Mesendoderm (in vitro differentiated cells): Measurements from ENCODE around the gene HINFP.

Experiments used
- DNase-seq: peaks from one replicate; pipeline ENCODE4 v3.0.0; 2013
- H2AK5ac ChIP-seq: 2 replicates; pipeline ENCODE4 v1.6.1; 2013; ENCODE audit warnings: low read length, inconsistent platforms
- H2BK120ac ChIP-seq: 2 replicates; pipeline ENCODE4 v1.6.1; 2013; ENCODE audit warnings: low read depth, mild to moderate bottlenecking, low read length, moderate library complexity, mixed read lengths
- H2BK15ac ChIP-seq: replicated peaks from 2 replicates; pipeline ENCODE4 v1.6.1; 2013; ENCODE audit warnings: low read depth, mild to moderate bottlenecking, moderate library complexity
- H2BK5ac ChIP-seq: 2 replicates; pipeline ENCODE4 v1.6.1; 2013; ENCODE audit warnings: low read length, inconsistent platforms
- H3K18ac ChIP-seq: 2 replicates; pipeline ENCODE4 v1.6.1; 2013; ENCODE audit warnings: mild to moderate bottlenecking, low read length, mixed read lengths
- H3K23ac ChIP-seq: one replicate; pipeline ENCODE4 v1.6.1; 2013; ENCODE audit warnings: low read length
- H3K27ac ChIP-seq: 2 replicates; pipeline ENCODE4 v1.5.1; 2013; ENCODE audit warnings: low read depth, mild to moderate bottlenecking, inconsistent platforms, low read length, moderate library complexity
- H3K27me3 ChIP-seq: 2 replicates; pipeline ENCODE4 v1.6.1; 2013; ENCODE audit warnings: low read length, control low read depth, mild to moderate bottlenecking, inconsistent platforms; ENCODE audit not compliant: insufficient read depth, poor library complexity
- H3K36me3 ChIP-seq: 2 replicates; pipeline ENCODE4 v1.6.1; 2013; ENCODE audit warnings: low read length, inconsistent platforms; ENCODE audit not compliant: control insufficient read depth, insufficient read depth
- H3K4ac ChIP-seq: one replicate; pipeline ENCODE4 v1.6.1; 2013; ENCODE audit warnings: low read depth, mild to moderate bottlenecking, low read length, moderate library complexity
- H3K4me1 ChIP-seq: 2 replicates; pipeline ENCODE4 v1.6.1; 2013; ENCODE audit warnings: low read depth, low read length, inconsistent platforms; ENCODE audit not compliant: control insufficient read depth
- H3K4me2 ChIP-seq: 2 replicates; pipeline ENCODE4 v1.6.1; 2013; ENCODE audit warnings: low read length
- H3K4me3 ChIP-seq: 2 replicates; pipeline ENCODE4 v1.5.1; 2013; ENCODE audit warnings: mild to moderate bottlenecking, low read length
- H3K56ac ChIP-seq: one replicate; pipeline ENCODE4 v1.6.1; 2013; ENCODE audit warnings: low read length
- H3K79me1 ChIP-seq: 2 replicates; pipeline ENCODE4 v1.6.1; 2013; ENCODE audit warnings: low read length, inconsistent platforms
- H3K79me2 ChIP-seq: 2 replicates; pipeline ENCODE4 v1.6.1; 2013; ENCODE audit warnings: mild to moderate bottlenecking, low read length; ENCODE audit not compliant: control insufficient read depth, insufficient read depth
- H3K9ac ChIP-seq: 2 replicates; pipeline ENCODE4 v1.6.1; 2013; ENCODE audit warnings: low read length, inconsistent platforms
- H4K5ac ChIP-seq: one replicate; pipeline ENCODE4 v1.6.1; 2013; ENCODE audit warnings: low read length
- H4K8ac ChIP-seq: one replicate; pipeline ENCODE4 v1.6.1; 2013; ENCODE audit warnings: low read depth, mild to moderate bottlenecking, control low read depth, low read length, moderate library complexity
- WGBS: extraction: QIAGEN DNeasy Blood & Tissue Kit; methylation state at CpG from one replicate; pipeline ENCODE4 v1.1.7; 2013; ENCODE audit warnings: low lambda C conversion rate, missing lambda C conversion rate; ENCODE audit not compliant: insufficient coverage; ENCODE audit errors: extremely low coverage; 5-methylcytosine and 5-hydroxymethylcytosine counted together

Gene HINFP

DNA sequence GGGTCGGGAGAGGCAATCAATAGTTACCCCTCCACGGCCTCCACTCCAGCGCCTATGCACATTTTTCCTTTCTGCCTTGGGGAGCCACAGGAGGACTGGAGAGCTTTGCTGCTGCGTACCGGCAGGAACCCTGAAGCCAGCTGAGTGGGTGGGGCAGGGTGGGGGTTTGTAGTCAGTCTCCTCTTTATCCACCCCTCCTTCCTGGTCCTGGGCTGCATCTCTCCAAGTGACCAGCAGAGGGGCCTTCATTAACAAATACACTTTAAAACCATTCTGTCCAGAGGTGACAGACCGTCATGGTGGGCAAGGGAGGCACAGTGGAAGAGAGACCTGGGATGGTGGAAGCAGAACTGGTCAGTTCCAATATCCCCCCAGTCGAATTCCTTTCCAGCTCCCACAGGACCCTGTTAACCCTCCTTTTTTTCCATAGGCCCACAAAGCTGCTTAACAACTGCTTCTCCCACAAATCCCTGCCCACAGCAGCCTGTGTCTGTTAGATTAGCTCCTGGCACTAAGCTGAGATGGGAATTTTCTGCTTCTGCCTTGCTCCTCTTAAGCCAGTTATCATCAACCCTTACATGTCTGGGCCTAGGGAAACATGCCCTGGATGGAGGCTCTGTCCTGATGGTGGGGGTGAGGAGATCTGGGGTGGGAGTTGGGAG is 23.6 kb downstream of the HINFP start:
- Histone ChIP-seq H2BK15ac (no peak overlapping the region), H3K18ac (no peak overlapping the region), H3K27ac (no peak overlapping the region), H3K4me1 (peaks cover 3% of the 10 kb centered on the region), H2AK5ac (no peak overlapping the region), H3K4me2 (no peak overlapping the region), H3K36me3 (no peaks in the 10 kb centered on the region), H3K4ac (no peak overlapping the region), H4K5ac (no peak overlapping the region), H3K79me2 (no peaks in the 10 kb centered on the region), H3K4me3 (no peak overlapping the region), H3K9ac (peak overlapping the region; percentile 30), H4K8ac (no peak overlapping the region), H3K56ac (peak overlapping the region; percentile 56), H3K27me3 (peaks cover 1% of the 10 kb centered on the region), H2BK120ac (no peak overlapping the region), H3K79me1 (no peaks in the 10 kb centered on the region), H3K23ac (no peak overlapping the region), H2BK5ac (no peak overlapping the region)
- WGBS, result no CpG with 5 or more reads among the region's 7 CpGs
- peak; percentile 94 for DNase-seq

DNA sequence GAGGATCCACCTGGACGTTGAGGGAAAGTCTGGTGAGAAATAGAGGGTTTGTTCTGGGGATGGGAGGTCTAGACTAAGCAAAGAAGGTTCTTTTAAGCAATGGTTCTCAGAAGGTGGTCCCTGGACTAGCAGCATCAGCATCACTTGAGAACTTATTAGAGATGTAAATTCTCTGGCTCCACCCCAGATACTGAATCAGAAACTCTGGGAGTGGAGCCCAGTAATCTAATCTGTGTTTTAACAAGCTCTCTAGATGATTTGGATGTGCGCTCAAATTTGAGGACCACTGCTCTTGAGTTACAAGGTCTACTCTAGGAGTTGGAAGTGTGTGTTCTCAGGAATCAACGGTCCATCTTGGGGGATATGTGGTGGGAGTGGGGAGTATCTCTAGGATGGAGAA is 24.2 kb downstream of the HINFP start:
- Histone ChIP-seq H3K9ac (no peak overlapping the region), H3K4ac (no peak overlapping the region), H3K18ac (no peak overlapping the region), H3K56ac (peak overlapping the region; percentile 29), H2BK120ac (no peak overlapping the region), H3K79me2 (no peaks in the 10 kb centered on the region), H3K79me1 (no peaks in the 10 kb centered on the region), H4K8ac (no peak overlapping the region), H3K4me2 (no peak overlapping the region), H2AK5ac (no peak overlapping the region), H4K5ac (no peak overlapping the region), H2BK15ac (no peak overlapping the region), H3K27me3 (peaks cover 6% of the 10 kb centered on the region), H3K4me1 (peaks cover 3% of the 10 kb centered on the region), H3K36me3 (no peaks in the 10 kb centered on the region), H3K4me3 (no peak overlapping the region), H3K23ac (no peak overlapping the region), H2BK5ac (no peak overlapping the region), H3K27ac (no peak overlapping the region)
- no CpG with 5 or more reads among the region's 3 CpGs for WGBS
- no peak for DNase-seq

DNA sequence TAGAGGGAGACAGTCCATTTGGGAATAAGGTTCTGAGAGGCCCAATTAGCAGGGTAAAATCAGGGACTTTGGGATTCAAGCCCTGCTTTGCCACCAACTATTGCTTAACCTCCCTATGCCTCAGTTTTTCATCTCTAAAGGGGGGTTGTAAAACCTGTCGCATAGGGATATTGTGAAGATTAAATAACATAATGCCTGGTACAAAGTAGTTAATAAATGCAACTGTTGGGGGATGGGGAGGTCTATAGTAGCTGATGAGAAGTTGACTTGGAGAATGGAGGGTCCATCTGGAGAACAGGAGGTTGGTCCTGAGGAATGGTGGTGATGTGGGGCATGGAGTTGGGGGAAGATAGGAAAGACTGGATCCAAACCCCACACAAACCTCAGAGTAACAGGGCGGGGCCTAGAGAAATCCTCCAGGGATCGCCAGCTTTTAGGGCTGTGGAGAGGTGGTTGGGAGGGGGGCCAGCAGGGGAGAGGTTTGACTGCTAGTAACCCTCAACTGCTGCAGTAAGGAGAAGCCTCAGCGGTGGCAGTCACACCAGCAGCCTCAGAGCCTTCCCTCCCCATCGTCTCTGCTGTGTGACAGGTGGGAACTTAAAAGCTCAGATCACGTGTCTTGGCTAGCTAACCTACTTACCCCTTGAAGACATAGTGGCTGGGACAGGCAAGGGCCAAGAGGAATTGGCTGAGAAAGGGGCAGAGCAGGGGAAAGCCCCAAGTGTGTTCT is 26.4 kb downstream of the HINFP start:
- Histone ChIP-seq H3K4me1 (peaks cover 3% of the 10 kb centered on the region), H3K23ac (no peak overlapping the region), H3K79me2 (no peaks in the 10 kb centered on the region), H3K36me3 (no peaks in the 10 kb centered on the region), H3K4ac (no peak overlapping the region), H3K27me3 (peaks cover 8% of the 10 kb centered on the region), H3K56ac (no peak overlapping the region), H3K79me1 (no peaks in the 10 kb centered on the region), H2AK5ac (no peak overlapping the region), H3K27ac (no peak overlapping the region), H4K8ac (no peak overlapping the region), H4K5ac (no peak overlapping the region), H3K4me2 (no peak overlapping the region), H3K9ac (no peak overlapping the region), H3K18ac (no peak overlapping the region), H3K4me3 (no peak overlapping the region), H2BK120ac (no peak overlapping the region), H2BK5ac (no peak overlapping the region), H2BK15ac (no peak overlapping the region)
- DNase-seq, result peak; percentile 57
- WGBS, result no CpG with 5 or more reads among the region's 6 CpGs

DNA sequence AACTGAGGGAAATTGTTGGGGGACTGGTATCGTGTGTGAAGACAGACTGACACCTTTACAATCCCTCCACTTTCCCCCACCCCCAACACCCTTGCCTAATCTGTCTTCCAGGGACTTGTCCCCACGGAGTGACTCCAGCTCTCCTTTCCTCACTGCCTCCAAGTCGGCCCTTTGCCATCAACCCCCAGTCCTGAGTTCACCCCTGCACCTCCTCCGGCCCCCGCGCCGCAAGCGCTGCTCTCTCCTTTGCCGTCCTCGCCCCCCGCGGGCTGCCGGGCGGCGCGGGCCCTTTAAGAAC is 27.3 kb downstream of the HINFP start:
- peak overlapping the region; percentile 12 for H3K9ac ChIP-seq
- no peaks in the 10 kb centered on the region for H3K36me3 ChIP-seq
- H2BK5ac ChIP-seq, result no peak overlapping the region
- H3K4me2 ChIP-seq, result peak overlapping the region; percentile 67
- H4K8ac ChIP-seq, result no peak overlapping the region
- no peaks in the 10 kb centered on the region for H3K79me1 ChIP-seq
- no CpG with 5 or more reads among the region's 16 CpGs for WGBS
- DNase-seq, result peak; percentile 28
- no peak overlapping the region for H3K18ac ChIP-seq
- H3K4ac ChIP-seq, result no peak overlapping the region
- H3K27me3 ChIP-seq, result peaks cover 8% of the 10 kb centered on the region
- no peaks in the 10 kb centered on the region for H3K79me2 ChIP-seq
- H3K27ac ChIP-seq, result no peak overlapping the region
- H3K56ac ChIP-seq, result peak overlapping the region; percentile 56
- peaks cover 3% of the 10 kb centered on the region for H3K4me1 ChIP-seq
- no peak overlapping the region for H2AK5ac ChIP-seq
- no peak overlapping the region for H4K5ac ChIP-seq
- H3K4me3 ChIP-seq, result peak overlapping the region; percentile 26
- H2BK120ac ChIP-seq, result no peak overlapping the region
- no peak overlapping the region for H2BK15ac ChIP-seq
- no peak overlapping the region for H3K23ac ChIP-seq

DNA sequence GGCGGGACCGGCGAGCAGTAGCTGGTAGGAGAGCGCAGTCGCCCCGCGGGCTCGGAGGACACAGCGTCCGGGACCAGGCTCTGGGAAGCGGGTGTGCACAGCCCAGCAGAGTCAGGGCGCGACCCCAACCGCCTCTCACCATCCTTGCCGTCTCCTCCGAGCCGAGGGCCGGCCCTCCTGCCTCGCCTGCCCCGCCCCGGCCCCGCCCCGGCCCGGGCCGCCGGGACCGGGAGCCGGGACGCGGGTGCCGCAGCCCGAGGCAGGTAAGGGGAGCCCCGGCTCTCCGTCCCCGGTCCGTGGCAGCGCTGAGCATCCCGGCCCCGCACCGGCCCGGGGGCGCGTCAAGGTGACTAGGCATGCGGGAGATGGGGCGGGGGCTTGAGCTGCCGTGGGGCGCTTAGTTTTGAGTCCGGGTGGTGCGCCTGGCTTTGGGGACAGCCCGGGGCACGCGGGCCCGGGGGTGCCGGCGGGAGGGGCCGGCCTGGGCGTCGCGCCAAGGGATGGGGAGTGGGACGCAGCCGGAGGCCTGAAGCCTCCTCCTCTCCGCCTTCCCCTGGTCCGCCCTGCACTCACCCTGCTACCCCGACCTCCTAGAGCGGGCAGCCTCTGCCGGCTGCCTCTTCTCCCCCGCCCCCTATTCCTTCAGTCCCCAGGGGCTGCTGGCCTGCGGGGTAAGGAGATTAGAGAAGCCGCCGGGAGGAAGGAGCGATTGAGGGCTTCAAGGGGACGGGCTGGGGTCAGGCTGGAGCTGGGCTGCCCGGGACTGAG is 27.8 kb downstream of the HINFP start, which contains the start of gene ABCG4:
ABCG4 (plus strand) TSS at position 35 of the 768 bp plus-strand sequence. CDS start 914 bp downstream, outside the sequence.
- Histone ChIP-seq H3K4me2 (peak within 1 kb of the TSS; percentile 67), H2BK15ac (no peak within 1 kb of the TSS), H3K18ac (no peak within 1 kb of the TSS), H3K4me1 (peaks cover 3% of the 10 kb centered on the region), H3K79me2 (no peaks in the 10 kb centered on the region), H4K5ac (no peak within 1 kb of the TSS), H3K27me3 (peaks cover 8% of the 10 kb centered on the region), H3K4ac (no peak within 1 kb of the TSS), H2BK120ac (no peak within 1 kb of the TSS), H3K4me3 (peak within 1 kb of the TSS; percentile 32), H3K36me3 (no peaks in the 10 kb centered on the region), H2BK5ac (no peak within 1 kb of the TSS), H3K9ac (peak within 1 kb of the TSS; percentile 47), H2AK5ac (no peak within 1 kb of the TSS), H3K27ac (no peak within 1 kb of the TSS), H4K8ac (no peak within 1 kb of the TSS), H3K56ac (peak within 1 kb of the TSS; percentile 80), H3K23ac (peak within 1 kb of the TSS; percentile 54), H3K79me1 (no peaks in the 10 kb centered on the region)
- no CpG with 5 or more reads among the region's 73 CpGs for WGBS
- peak; percentile 41 for DNase-seq
